ENCODE data around the gene NIT1.

Gene NIT1

GRCh38 chr1:161117759-161118581 lies at the start of gene NIT1, which contains the start of gene PFDN2:
Gene NIT1, plus strand, starts transcription at chr1:161118105. Its CDS starts 72 bp downstream, at chr1:161118177.
Gene PFDN2, minus strand, starts transcription at chr1:161118037. Its CDS starts 11 bp downstream, at chr1:161118026.
- peak; percentile 67 for DNase-seq

- DNase-seq, result no peak
Observed at GRCh38 chr1:161068306-161069234, 49.3 kb upstream of the NIT1 start.

GRCh38 chr1:161069241-161069640 lies 48.7 kb upstream of the NIT1 start:
- DNase-seq, result no peak

- no peak for DNase-seq
Observed at GRCh38 chr1:161069731-161070270, 48.1 kb upstream of the NIT1 start, which contains the start of gene ARHGAP30. Gene ARHGAP30, minus strand, starts transcription at chr1:161069891. Its CDS starts 267 bp downstream, at chr1:161069624.

- DNase-seq, result no peak
Observed at GRCh38 chr1:161070761-161071160, 47.1 kb upstream of the NIT1 start.

GRCh38 chr1:161071886-161072371 lies 46.0 kb upstream of the NIT1 start:
- DNase-seq, result no peak

GRCh38 chr1:161072751-161073449 lies 45.0 kb upstream of the NIT1 start:
- DNase-seq, result no peak

GRCh38 chr1:161073474-161074121 lies 44.3 kb upstream of the NIT1 start:
- no peak for DNase-seq

- no peak for DNase-seq
Observed at GRCh38 chr1:161074676-161075368, 43.1 kb upstream of the NIT1 start.

GRCh38 chr1:161076410-161076809 lies 41.5 kb upstream of the NIT1 start:
- DNase-seq, result no peak

GRCh38 chr1:161077426-161077825 lies 40.5 kb upstream of the NIT1 start:
- DNase-seq, result no peak

GRCh38 chr1:161079436-161080110 lies 38.3 kb upstream of the NIT1 start:
- no peak for DNase-seq

- no peak for DNase-seq
Observed at GRCh38 chr1:161080441-161081405, 37.2 kb upstream of the NIT1 start.

GRCh38 chr1:161081519-161081918 lies 36.4 kb upstream of the NIT1 start:
- DNase-seq, result no peak

- DNase-seq, result no peak
Observed at GRCh38 chr1:161082483-161082882, 35.4 kb upstream of the NIT1 start.

GRCh38 chr1:161082996-161083747 lies 34.7 kb upstream of the NIT1 start:
- DNase-seq, result no peak

- DNase-seq, result no peak
Observed at GRCh38 chr1:161083748-161084596, 33.9 kb upstream of the NIT1 start.

- no peak for DNase-seq
Observed at GRCh38 chr1:161084597-161084988, 33.3 kb upstream of the NIT1 start.
